HepG2 (cell line): Measurements from ENCODE around the gene PMM2. TPM values are rescaled to one million over a fixed set of nuclear protein-coding genes. Genes with fewer than 3 reads are reported as not detected.

ENCODE experiments used
- ADNP ChIP-seq: sonication (generic); formaldehyde crosslinking; IDR thresholded peaks from 2 replicates; pipeline ENCODE4 v1.4.0; 2020; ENCODE audit warnings: missing genetic modification reagents
- AKAP8 ChIP-seq: sonication (generic); formaldehyde crosslinking; IDR thresholded peaks from 2 replicates; pipeline ENCODE4 v1.5.1; 2020; ENCODE audit warnings: mild to moderate bottlenecking, missing genetic modification reagents
- ATF3 ChIP-seq: sonication (generic); formaldehyde crosslinking; IDR thresholded peaks from 2 replicates; pipeline ENCODE4 v1.4.0; 2020; ENCODE audit warnings: missing genetic modification reagents
- CBX5 ChIP-seq: sonication (generic); formaldehyde crosslinking; IDR thresholded peaks from 2 replicates; pipeline ENCODE4 v1.4.0; 2020; ENCODE audit warnings: missing genetic modification reagents, borderline replicate concordance
- CREM ChIP-seq, 2 experiments: sonication (generic) in 1 of 2; formaldehyde crosslinking in 1 of 2; IDR thresholded peaks; 2 replicates each; pipeline versions ENCODE4 v1.4.0 to v1.6.1; 2016 to 2020; ENCODE audit warnings: antibody characterized with exemption in 1 of 2, mild to moderate bottlenecking in 1 of 2, missing genetic modification reagents in 1 of 2
- ELF4 ChIP-seq: sonication (generic); formaldehyde crosslinking; IDR thresholded peaks from 2 replicates; pipeline ENCODE4 v1.5.0; 2020; ENCODE audit warnings: missing genetic modification reagents, mild to moderate bottlenecking, moderate library complexity, borderline replicate concordance
- HDAC1 ChIP-seq: sonication (generic); formaldehyde crosslinking; IDR thresholded peaks from 2 replicates; pipeline ENCODE4 v1.5.1; 2020; ENCODE audit warnings: mild to moderate bottlenecking, missing genetic modification reagents
- ISX ChIP-seq: sonication (generic); formaldehyde crosslinking; conservative IDR thresholded peaks from 2 replicates; pipeline ENCODE4 v1.5.0; 2020; ENCODE audit warnings: missing genetic modification reagents
- KMT2B ChIP-seq: IDR thresholded peaks from 2 replicates; pipeline ENCODE4 v1.6.1; 2016; ENCODE audit warnings: missing genetic modification reagents, missing compliant biosample characterization
- MAFF ChIP-seq: IDR thresholded peaks from 2 replicates; pipeline ENCODE4 v1.6.1; 2011; ENCODE audit warnings: low read depth, low read length, improper control_type of control experiment
- PBX2 ChIP-seq: IDR thresholded peaks from 2 replicates; pipeline ENCODE4 v1.6.1; 2016; ENCODE audit warnings: control low read depth
- RNF219 ChIP-seq: sonication (generic); formaldehyde crosslinking; IDR thresholded peaks from 2 replicates; pipeline ENCODE4 v1.5.0; 2020; ENCODE audit warnings: mild to moderate bottlenecking, missing genetic modification reagents
- SOX5 ChIP-seq: IDR thresholded peaks from 2 replicates; pipeline ENCODE4 v1.6.1; 2016; ENCODE audit warnings: borderline replicate concordance
- TEF ChIP-seq: sonication (generic); formaldehyde crosslinking; IDR thresholded peaks from 2 replicates; pipeline ENCODE4 v1.5.0; 2020; ENCODE audit warnings: missing genetic modification reagents
- TMF1 ChIP-seq: sonication (generic); formaldehyde crosslinking; IDR thresholded peaks from 2 replicates; pipeline ENCODE4 v1.8.1; 2022; ENCODE audit warnings: low read depth, missing genetic modification reagents
- YEATS2 ChIP-seq: sonication (generic); formaldehyde crosslinking; IDR thresholded peaks from 2 replicates; pipeline ENCODE4 v1.4.0; 2020; ENCODE audit warnings: missing genetic modification reagents, borderline replicate concordance
- ZNF609 ChIP-seq: sonication (generic); formaldehyde crosslinking; IDR thresholded peaks from 2 replicates; pipeline ENCODE4 v1.4.0; 2020; ENCODE audit warnings: mild to moderate bottlenecking, missing genetic modification reagents, borderline replicate concordance
- ZNF747 ChIP-seq: sonication (generic); formaldehyde crosslinking; IDR thresholded peaks from 2 replicates; pipeline ENCODE4 v1.8.1; 2023; ENCODE audit warnings: missing genetic modification reagents, mild to moderate bottlenecking, borderline replicate concordance
- ZSCAN22 ChIP-seq: sonication (generic); formaldehyde crosslinking; IDR thresholded peaks from 2 replicates; pipeline ENCODE4 v1.4.0; 2020; ENCODE audit warnings: mild to moderate bottlenecking, missing genetic modification reagents
- ZSCAN25 ChIP-seq: sonication (generic); formaldehyde crosslinking; IDR thresholded peaks from 2 replicates; pipeline ENCODE4 v1.8.0; 2022; ENCODE audit warnings: mild to moderate bottlenecking, missing genetic modification reagents
- ZSCAN31 ChIP-seq: sonication (generic); formaldehyde crosslinking; IDR thresholded peaks from 2 replicates; pipeline ENCODE4 v1.5.0; 2020; ENCODE audit warnings: low read depth, mild to moderate bottlenecking, missing genetic modification reagents
- polyA plus RNA-seq, 8 experiments: library from polyadenylated mRNA; depleted of rRNA in 3 of 8; stranded (reverse) in 7 of 8; unstranded in 1 of 8; fragments of >200 nt; fragmentation: Illumina TruSeq in 4 of 8; extraction: Trizol in 4 of 8; gene quantifications; 2 replicates each; pipeline versions ENCODE4 v1.2.1 to v1.2.3, GENCODE V29; 2011 to 2016; ENCODE audit warnings: low read depth in 4 of 8, missing spikeins in 1 of 8, mixed read lengths in 1 of 8; ENCODE audit not compliant: insufficient read depth in 1 of 8
- total RNA-seq, 5 experiments: library from RNA; depleted of rRNA; stranded (reverse); fragments of >200 nt; fragmentation: Illumina TruSeq; extraction: Trizol; gene quantifications; 2 replicates each; pipeline ENCODE4 v1.2.3, GENCODE V29; 2016; ENCODE audit warnings: low read depth in 1 of 5

Gene PMM2
- total and polyA plus RNA-seq, 2 of the 13 experiments (the other 11 are each of a cell fraction or from before 2014, with no cell fraction given): 52.2 to 93.7 TPM

- TF ChIP-seq ZSCAN25 (CRISPR knock-in tag) (no peak), ZNF747 (CRISPR knock-in tag) (no peak; the same call in 1 of the 2 replicates), MAFF (no peak), ZSCAN22 (no peak), RNF219 (CRISPR knock-in tag) (0 out of 2 replicates have a peak, but pooled peaks have one; percentile 42), KMT2B (CRISPR knock-in tag) (no peak), ELF4 (CRISPR knock-in tag) (no peak), PBX2 (CRISPR knock-in tag) (no peak), CREM (IDR thresholded peaks at IDR 0.05) (no peak), CREM (CRISPR knock-in tag; IDR thresholded peaks at IDR 0.05) (no peak), TEF (CRISPR knock-in tag) (no peak), HDAC1 (CRISPR knock-in tag) (no peak), CBX5 (no peak), ATF3 (CRISPR knock-in tag) (no peak), AKAP8 (CRISPR knock-in tag) (no peak), ISX (no peak), ZNF609 (no peak), YEATS2 (CRISPR knock-in tag) (peak; percentile 45; the same call in 1 of the 2 replicates), TMF1 (no peak), SOX5 (CRISPR knock-in tag) (no peak), ZSCAN31 (no peak), ADNP (CRISPR knock-in tag) (0 out of 2 replicates have a peak, but pooled peaks have one; percentile 4)
These were observed 70.3 kb downstream of the PMM2 start (continued) for GRCh38 chr16:8867932-8868415.
